PFSK-1 (cell line): ENCODE measurements around the gene WDFY3.

Source experiments
- POLR2AphosphoS5 ChIP-seq: IDR thresholded peaks from 2 replicates; pipeline ENCODE4 v1.6.1; 2012; ENCODE audit warnings: low read depth, mild to moderate bottlenecking, control low read depth, low read length, moderate library complexity
- TAF1 ChIP-seq: IDR thresholded peaks from 2 replicates; pipeline ENCODE4 v1.6.1; 2012; ENCODE audit warnings: low read length, control low read depth, borderline replicate concordance; ENCODE audit not compliant: insufficient read depth
- TF ChIP-seq, protein P1 (sequence below), 2 experiments: IDR thresholded peaks; 2 replicates each; pipeline versions ENCODE4 v1.6.1 to v1.8.0; 2011 to 2012; ENCODE audit warnings: low read depth in 2 of 2, low read length in 2 of 2, control low read depth in 1 of 2, inconsistent platforms in 1 of 2, mild to moderate bottlenecking in 1 of 2, moderate library complexity in 1 of 2; ENCODE audit not compliant: insufficient read depth in 1 of 2

DNA sequence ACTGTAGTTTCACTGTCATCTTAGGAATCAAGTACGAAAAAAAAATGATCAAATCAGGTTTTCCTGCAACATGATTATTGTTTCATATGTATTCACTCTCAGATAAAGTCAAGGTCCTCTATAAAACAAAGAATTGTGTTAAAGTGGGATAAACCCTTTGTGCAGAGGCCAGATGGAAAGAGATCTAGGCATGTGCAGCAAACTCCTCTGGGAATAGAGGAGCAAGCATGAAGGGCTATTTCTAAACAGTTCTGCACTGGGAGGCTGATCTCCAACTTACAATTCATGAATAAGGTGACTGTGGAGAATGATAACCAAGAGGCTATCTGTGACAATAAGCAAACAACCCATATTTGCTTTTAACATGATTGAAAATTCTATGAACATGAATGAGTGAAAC is 2.4 kb upstream of the WDFY3 start:
- TF ChIP-seq POLR2AphosphoS5 (no peak), TAF1 (no peak)
- TF ChIP-seq, protein P1, sequence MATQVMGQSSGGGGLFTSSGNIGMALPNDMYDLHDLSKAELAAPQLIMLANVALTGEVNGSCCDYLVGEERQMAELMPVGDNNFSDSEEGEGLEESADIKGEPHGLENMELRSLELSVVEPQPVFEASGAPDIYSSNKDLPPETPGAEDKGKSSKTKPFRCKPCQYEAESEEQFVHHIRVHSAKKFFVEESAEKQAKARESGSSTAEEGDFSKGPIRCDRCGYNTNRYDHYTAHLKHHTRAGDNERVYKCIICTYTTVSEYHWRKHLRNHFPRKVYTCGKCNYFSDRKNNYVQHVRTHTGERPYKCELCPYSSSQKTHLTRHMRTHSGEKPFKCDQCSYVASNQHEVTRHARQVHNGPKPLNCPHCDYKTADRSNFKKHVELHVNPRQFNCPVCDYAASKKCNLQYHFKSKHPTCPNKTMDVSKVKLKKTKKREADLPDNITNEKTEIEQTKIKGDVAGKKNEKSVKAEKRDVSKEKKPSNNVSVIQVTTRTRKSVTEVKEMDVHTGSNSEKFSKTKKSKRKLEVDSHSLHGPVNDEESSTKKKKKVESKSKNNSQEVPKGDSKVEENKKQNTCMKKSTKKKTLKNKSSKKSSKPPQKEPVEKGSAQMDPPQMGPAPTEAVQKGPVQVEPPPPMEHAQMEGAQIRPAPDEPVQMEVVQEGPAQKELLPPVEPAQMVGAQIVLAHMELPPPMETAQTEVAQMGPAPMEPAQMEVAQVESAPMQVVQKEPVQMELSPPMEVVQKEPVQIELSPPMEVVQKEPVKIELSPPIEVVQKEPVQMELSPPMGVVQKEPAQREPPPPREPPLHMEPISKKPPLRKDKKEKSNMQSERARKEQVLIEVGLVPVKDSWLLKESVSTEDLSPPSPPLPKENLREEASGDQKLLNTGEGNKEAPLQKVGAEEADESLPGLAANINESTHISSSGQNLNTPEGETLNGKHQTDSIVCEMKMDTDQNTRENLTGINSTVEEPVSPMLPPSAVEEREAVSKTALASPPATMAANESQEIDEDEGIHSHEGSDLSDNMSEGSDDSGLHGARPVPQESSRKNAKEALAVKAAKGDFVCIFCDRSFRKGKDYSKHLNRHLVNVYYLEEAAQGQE (IDR thresholded peaks at IDR 0.05; ENCODE audit: insufficient read depth in 1 of 2, low read depth in 2 of 2, low read length in 2 of 2) = no peak
